HCT116 (cell line): ENCODE measurements around the gene CTTNBP2.

Experiments used
- CEBPB ChIP-seq: IDR thresholded peaks from 2 replicates; pipeline ENCODE4 v1.6.1; 2012; ENCODE audit warnings: low read depth
- EGR1 ChIP-seq: IDR thresholded peaks from 2 replicates; pipeline ENCODE4 v1.6.1; 2012; ENCODE audit warnings: low read depth
- EZH2 ChIP-seq: fragments of 200-600 bp; sonication (generic); IDR thresholded peaks from 2 replicates; pipeline ENCODE4 v1.6.1; 2017; ENCODE audit warnings: antibody characterized with exemption, mixed run types
- MAX ChIP-seq: IDR thresholded peaks from 2 replicates; pipeline ENCODE4 v1.6.1; 2012
- POLR2A ChIP-seq: IDR thresholded peaks from 2 replicates; pipeline ENCODE4 v1.7.0; 2011; ENCODE audit warnings: borderline replicate concordance; ENCODE audit not compliant: insufficient read depth, insufficient read length; ENCODE audit errors: extremely low read depth
- POLR2AphosphoS5 ChIP-seq: IDR thresholded peaks from 2 replicates; pipeline ENCODE4 v1.6.1; 2011; ENCODE audit warnings: mild to moderate bottlenecking, low read depth, low read length, moderate library complexity
- REST ChIP-seq: IDR thresholded peaks from 2 replicates; pipeline ENCODE4 v1.6.1; 2012; ENCODE audit warnings: low read depth
- SIN3A ChIP-seq: IDR thresholded peaks from 2 replicates; pipeline ENCODE4 v1.6.1; 2012; ENCODE audit warnings: low read depth
- YY1 ChIP-seq: IDR thresholded peaks from 2 replicates; pipeline ENCODE4 v1.6.1; 2011; ENCODE audit warnings: low read length, low read depth, moderate library complexity, mild to moderate bottlenecking; ENCODE audit not compliant: insufficient replicate concordance; ENCODE audit errors: extremely low read depth
- ZFX ChIP-seq: fragments of 450-650 bp; IDR thresholded peaks from 2 replicates; pipeline ENCODE4 v1.6.1; 2017
- TF ChIP-seq, protein P1 (sequence below): IDR thresholded peaks from 2 replicates; pipeline ENCODE4 v1.6.1; 2012
- TF ChIP-seq, protein P2 (sequence below), 3 experiments: fragments of 200-600 bp in 1 of 3; sonication (generic) in 1 of 3; IDR thresholded peaks in 2 of 3; conservative IDR thresholded peaks in 1 of 3; 2 replicates each; pipeline ENCODE4 v1.5.1; 2012 to 2017; ENCODE audit warnings: low read depth in 2 of 3, low read length in 2 of 3, antibody characterized with exemption in 1 of 3, borderline replicate concordance in 1 of 3, control low read depth in 1 of 3, mild to moderate bottlenecking in 1 of 3, mixed read lengths in 1 of 3, mixed run types in 1 of 3, moderate library complexity in 1 of 3; ENCODE audit not compliant: insufficient read depth in 1 of 3

DNA sequence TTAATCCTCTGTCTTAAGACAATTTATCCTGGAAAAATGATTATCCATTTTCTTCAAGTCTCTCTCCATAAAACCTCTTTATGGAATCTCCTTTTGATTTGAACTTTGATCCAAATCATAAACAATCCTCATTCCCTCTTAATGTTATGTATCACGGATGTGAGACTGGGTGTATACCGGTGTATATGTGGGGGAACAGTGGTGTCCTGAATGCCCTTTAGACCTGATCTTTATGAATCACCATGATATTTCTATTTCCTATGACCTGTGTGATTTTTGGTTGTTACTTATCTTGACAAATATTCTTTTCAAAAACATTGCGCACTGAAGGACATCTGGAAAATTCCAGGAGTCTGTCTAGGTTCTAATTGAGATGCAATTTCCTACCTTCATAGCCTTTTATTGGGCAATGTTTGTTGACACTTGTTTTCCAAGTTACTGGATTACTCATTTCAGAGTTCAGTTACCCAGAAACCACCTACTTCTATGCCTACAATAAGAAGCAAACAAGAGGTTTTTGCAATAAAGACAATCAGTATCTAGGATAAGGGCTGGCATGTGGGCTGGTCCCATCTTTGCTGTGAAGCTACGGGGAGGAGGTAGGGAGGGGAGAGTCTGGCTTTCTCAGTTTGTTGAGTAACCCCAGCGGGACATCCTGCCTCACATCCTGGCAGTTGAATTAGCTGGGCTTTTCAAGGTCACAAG, 190.4 kb downstream of the CTTNBP2 start:
- TF ChIP-seq, protein P1, sequence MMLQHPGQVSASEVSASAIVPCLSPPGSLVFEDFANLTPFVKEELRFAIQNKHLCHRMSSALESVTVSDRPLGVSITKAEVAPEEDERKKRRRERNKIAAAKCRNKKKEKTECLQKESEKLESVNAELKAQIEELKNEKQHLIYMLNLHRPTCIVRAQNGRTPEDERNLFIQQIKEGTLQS, result no peak
- TF ChIP-seq, protein P2, sequence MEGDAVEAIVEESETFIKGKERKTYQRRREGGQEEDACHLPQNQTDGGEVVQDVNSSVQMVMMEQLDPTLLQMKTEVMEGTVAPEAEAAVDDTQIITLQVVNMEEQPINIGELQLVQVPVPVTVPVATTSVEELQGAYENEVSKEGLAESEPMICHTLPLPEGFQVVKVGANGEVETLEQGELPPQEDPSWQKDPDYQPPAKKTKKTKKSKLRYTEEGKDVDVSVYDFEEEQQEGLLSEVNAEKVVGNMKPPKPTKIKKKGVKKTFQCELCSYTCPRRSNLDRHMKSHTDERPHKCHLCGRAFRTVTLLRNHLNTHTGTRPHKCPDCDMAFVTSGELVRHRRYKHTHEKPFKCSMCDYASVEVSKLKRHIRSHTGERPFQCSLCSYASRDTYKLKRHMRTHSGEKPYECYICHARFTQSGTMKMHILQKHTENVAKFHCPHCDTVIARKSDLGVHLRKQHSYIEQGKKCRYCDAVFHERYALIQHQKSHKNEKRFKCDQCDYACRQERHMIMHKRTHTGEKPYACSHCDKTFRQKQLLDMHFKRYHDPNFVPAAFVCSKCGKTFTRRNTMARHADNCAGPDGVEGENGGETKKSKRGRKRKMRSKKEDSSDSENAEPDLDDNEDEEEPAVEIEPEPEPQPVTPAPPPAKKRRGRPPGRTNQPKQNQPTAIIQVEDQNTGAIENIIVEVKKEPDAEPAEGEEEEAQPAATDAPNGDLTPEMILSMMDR (IDR thresholded peaks at IDR 0.05 in 2 of 3, conservative IDR thresholded peaks at IDR 0.05 in 1 of 3; ENCODE audit: borderline replicate concordance in 1 of 3, insufficient read depth in 1 of 3, low read depth in 2 of 3, low read length in 2 of 3), result no peak
- no peak for TF ChIP-seq EGR1
- TF ChIP-seq ZFX, result no peak
- no peak for TF ChIP-seq SIN3A
- no peak for TF ChIP-seq CEBPB
- TF ChIP-seq YY1, result no peak
- no peak for TF ChIP-seq EZH2
- TF ChIP-seq POLR2AphosphoS5, result no peak
- no peak for TF ChIP-seq MAX
- TF ChIP-seq REST, result no peak
- no peak for TF ChIP-seq POLR2A
